HG02759 (cell line): ENCODE data around the gene CPOX.

ENCODE experiments used
- ATAC-seq: cut with Tn5 transposase; IDR thresholded peaks from one replicate; pipeline ENCODE4 v1.9.1; 2021; ENCODE audit warnings: mild to moderate bottlenecking, moderate library complexity; ENCODE audit not compliant: unreplicated experiment

CPOX gene

DNA sequence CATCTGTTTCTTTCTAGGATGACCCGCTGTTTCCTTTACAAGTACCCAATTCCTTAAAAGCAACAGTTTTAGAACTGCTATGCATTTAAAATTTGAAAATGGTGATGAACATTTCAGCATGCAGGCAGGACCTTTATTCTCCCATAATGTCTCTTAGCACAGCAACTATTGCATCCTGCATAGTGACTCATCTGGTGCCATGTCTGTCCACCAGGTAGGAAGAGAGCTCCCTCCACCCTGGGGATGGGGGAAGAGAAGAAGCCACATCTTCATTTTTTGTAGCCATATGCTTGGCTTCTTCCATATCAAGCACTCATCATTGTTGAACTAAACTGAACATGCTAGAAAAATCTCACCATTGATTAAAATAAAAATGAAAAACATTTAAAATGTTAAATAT is 51.7 kb downstream of the CPOX start:
- ATAC-seq = no peak

DNA sequence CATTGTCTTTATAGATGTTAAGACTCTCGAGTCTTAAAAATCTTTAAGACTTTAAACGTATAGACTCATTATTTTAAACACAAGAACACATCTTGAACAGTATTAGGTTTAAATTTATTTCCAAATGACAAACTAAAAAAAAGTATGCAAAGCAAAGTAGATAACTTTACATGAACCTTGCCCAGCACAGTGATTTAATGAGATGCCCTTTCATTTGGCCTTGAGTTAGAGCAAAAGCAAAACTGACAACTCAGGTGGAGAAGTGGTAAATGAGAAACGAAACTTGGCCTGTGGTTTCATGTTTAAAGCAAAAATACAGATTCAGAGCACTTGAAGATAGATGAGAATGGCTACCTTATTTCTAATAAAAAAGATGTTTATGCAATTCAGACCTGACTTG is 53.1 kb downstream of the CPOX start:
- ATAC-seq = peak; percentile 47

DNA sequence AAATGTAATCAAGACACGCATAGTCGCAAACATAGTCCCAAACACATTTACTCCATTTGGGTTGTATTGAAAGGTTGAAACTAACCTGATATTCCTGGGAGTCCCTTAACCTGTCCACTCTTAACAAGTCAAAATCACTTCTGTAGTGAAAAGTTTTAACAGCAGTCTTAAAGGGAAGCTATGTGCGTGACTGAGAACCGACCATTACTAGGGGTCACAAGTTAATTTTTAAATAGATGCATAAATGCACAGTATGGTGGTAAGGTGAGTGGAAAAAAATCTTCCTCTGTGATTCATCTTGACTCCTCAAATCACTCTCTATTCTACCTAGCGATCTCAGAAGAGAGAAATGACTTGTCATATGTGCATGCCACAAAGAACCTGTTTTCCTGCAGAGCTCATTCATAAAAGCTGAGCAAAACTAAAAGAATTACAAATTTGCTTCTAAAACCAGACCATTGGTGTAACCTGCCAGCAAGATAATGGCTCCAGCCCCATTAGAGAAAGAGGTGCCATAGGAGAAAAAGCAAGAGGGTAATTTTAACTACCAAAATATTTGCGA is 56.9 kb downstream of the CPOX start:
- peak; percentile 80 for ATAC-seq

DNA sequence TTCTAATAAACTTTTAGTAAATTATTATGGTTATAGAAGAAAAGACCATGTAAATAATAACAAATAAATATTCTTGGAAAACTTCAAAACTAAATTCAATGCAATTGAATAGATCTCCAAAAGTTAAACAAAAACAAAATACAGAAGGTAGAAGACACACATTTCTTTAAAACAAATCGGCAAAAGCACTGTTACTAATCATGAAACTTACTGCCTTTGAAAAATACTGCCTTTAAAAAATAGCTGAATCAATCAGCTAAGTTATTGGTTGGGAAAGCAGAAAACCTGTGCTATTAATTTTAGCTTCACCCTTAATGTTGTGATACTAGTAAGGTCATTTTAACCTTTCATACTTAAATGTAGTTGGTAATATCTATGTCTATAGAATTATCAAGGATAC is 58.7 kb downstream of the CPOX start:
- ATAC-seq = no peak

DNA sequence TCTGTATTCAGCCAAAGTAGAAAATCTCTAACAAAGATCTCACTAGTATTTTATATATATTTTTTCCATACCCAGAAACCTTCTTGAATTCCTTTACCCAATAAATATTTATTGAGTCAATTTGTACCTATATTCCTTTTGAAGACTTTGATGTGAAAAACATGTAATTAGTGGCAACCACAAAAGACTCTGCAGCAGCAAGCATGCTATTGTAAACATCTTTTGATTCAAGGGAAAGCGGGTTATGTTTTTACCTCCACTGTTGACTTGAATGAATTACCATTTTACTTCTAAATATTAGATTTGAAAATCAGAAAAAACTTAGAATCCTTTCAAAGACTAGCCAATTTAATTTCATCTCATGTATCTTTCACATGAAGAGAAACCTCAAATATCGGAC is 59.2 kb downstream of the CPOX start:
- no peak for ATAC-seq

DNA sequence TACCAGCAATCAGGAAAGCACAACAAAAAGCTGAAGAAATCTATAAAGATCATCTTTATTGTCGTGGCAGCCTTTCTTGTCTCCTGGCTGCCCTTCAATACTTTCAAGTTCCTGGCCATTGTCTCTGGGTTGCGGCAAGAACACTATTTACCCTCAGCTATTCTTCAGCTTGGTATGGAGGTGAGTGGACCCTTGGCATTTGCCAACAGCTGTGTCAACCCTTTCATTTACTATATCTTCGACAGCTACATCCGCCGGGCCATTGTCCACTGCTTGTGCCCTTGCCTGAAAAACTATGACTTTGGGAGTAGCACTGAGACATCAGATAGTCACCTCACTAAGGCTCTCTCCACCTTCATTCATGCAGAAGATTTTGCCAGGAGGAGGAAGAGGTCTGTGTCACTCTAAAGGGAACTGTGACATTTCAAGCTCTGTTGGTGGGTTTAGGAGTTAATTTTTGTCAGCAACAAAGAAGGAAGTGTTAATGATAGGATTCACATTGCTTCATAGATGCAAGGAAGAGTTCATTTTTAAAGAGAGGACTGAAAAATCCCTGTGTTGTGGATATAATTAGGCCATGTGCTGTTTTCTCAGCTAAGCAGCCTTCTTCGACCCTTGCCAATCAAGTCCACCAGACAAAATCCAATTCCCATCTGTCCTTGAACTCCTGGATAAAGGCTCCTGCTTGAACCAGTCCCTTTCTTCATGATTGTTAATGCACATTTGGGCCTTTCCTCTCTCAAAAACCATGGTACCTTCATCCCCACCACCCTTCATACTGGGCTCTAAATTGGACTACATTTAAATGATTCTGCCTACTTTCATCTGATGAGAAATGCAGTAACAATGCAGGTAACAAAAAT is 60.5 kb downstream of the CPOX start:
- ATAC-seq = no peak

DNA sequence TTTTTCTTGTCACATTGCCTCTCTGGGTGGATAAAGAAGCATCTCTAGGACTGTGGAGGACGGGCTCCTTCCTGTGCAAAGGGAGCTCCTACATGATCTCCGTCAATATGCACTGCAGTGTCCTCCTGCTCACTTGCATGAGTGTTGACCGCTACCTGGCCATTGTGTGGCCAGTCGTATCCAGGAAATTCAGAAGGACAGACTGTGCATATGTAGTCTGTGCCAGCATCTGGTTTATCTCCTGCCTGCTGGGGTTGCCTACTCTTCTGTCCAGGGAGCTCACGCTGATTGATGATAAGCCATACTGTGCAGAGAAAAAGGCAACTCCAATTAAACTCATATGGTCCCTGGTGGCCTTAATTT is 61.2 kb downstream of the CPOX start:
- ATAC-seq = no peak

DNA sequence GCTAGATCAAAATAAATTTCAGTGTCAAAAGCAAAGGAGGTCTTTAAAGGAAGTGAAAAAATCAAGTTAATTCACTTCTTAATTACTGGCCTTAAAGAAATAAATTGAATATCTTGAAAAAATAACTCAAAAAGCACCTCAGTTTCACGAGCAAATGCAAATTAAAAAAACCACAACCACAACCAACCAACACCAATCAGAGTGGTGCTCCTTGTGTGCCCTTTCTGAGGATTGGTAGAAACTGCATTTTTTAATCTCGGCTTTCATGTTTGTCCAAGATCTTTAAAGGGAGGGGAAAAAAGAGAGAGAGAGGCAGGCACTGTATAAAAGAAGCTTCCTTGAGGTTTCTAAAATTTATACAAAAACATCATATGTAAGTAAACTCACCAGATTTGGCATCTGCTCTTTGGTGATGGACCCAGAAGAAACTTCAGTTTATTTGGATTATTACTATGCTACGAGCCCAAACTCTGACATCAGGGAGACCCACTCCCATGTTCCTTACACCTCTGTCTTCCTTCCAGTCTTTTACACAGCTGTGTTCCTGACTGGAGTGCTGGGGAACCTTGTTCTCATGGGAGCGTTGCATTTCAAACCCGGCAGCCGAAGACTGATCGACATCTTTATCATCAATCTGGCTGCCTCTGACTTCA is 61.7 kb downstream of the CPOX start, which contains the start of gene GPR15:
Gene GPR15 (plus strand): TSS at position 357 of the 653 bp plus-strand sequence. CDS start 56 bp downstream, at position 413.
- peak; percentile 25 for ATAC-seq

DNA sequence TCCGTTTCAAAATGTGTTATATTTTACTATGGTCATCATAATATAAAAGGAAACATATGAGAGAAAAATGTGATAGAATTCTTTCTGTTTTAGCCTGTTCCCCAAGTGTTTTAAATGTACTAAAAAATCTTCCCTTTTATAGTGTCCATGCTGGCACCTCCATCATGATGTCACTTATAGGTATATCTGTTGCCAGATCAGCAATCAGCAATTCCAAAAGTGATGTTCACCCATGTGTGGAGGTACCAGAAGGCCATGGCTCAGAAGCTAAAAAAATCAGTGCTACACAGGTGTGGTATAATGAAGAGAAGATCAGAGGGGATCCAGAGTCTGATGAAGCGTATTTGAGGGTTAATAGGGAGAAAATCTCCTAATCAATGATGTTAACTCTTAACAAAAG is 62.7 kb downstream of the CPOX start:
- peak; percentile 19 for ATAC-seq

DNA sequence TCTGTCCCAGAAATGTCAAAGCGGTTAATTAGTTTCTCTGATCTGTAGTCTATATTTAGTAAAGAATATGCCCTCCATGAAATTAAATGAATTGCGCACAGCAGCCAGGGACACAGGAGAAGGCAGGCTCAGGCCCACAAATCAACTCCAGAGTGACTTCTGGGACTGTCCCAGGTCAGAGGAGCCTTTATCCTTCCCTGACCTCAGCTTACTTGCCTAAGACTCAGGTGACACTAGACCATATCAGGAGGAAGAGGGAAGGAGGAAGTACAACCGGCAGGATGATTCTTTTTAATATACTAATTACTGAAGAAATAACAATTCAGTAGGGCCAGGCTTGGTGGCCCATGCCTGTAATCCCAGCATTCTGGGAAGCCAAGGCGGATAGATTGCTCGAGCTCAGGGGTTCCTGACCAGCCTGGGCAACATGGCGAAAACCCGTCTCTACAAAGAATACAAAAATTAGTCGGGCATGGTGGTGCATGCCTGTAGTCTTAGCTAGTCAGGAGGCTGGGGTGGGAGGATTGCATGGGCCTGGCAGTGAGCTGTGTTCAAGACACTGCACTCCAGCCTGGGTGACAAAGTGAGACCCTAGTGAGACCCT is 63.5 kb downstream of the CPOX start:
- no peak for ATAC-seq
